IPS DF 6.9 (cell line): ENCODE data around the gene UNC5B.

Source experiments
- DNase-seq: peaks from one replicate; pipeline ENCODE4 v3.0.0-alpha.2; 2013; ENCODE audit warnings: low read depth, low spot score
- H3K27ac ChIP-seq: one replicate; pipeline ENCODE4 v1.5.1; 2013; ENCODE audit warnings: low read length, control low read depth
- H3K27me3 ChIP-seq: 2 replicates; pipeline ENCODE4 v1.6.1; 2013; ENCODE audit warnings: mild to moderate bottlenecking, low read length; ENCODE audit not compliant: control insufficient read depth, insufficient read depth
- H3K36me3 ChIP-seq: 2 replicates; pipeline ENCODE4 v1.6.1; 2013; ENCODE audit warnings: low read length; ENCODE audit not compliant: control insufficient read depth, insufficient read depth
- H3K4me1 ChIP-seq: 2 replicates; pipeline ENCODE4 v1.6.1; 2013; ENCODE audit warnings: low read length; ENCODE audit not compliant: control insufficient read depth, insufficient read depth
- H3K4me3 ChIP-seq: 2 replicates; pipeline ENCODE4 v1.5.1; 2013; ENCODE audit warnings: mild to moderate bottlenecking, low read length
- H3K9me3 ChIP-seq: 2 replicates; pipeline ENCODE4 v1.6.1; 2013; ENCODE audit warnings: low read length, inconsistent platforms; ENCODE audit not compliant: control insufficient read depth, insufficient read depth
- whole genome bisulfite sequencing: extraction: QIAGEN DNeasy Blood & Tissue Kit; methylation state at CpG from one replicate; pipeline ENCODE4 v1.1.7; 2013; ENCODE audit warnings: mixed read lengths, missing lambda C conversion rate; ENCODE audit not compliant: insufficient read length, insufficient coverage; 5-methylcytosine and 5-hydroxymethylcytosine counted together

The UNC5B gene

DNA sequence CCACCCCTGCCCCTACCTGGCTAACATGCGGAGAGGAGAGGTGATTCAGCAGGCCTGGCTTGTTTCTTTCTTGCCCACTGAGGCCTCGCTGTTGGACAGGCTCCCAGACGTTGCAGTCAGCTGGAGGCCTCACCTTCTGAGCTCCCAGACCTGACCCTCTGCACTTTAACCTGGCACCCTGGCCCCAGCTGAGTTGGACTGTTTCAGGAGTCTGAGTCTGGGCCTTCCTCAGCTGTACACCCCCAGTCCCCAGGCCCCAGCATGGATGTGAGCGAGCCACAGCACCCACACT lies 35.0 kb downstream of the UNC5B start:
- no peaks in the 10 kb centered on the region for H3K4me1 ChIP-seq
- no CpG with 5 or more reads among the region's 4 CpGs for WGBS
- no peak for DNase-seq
- no peaks in the 10 kb centered on the region for H3K36me3 ChIP-seq
- H3K27ac ChIP-seq, result no peak overlapping the region
- no peak overlapping the region for H3K4me3 ChIP-seq
- no peaks in the 10 kb centered on the region for H3K9me3 ChIP-seq
- H3K27me3 ChIP-seq, result no peaks in the 10 kb centered on the region

DNA sequence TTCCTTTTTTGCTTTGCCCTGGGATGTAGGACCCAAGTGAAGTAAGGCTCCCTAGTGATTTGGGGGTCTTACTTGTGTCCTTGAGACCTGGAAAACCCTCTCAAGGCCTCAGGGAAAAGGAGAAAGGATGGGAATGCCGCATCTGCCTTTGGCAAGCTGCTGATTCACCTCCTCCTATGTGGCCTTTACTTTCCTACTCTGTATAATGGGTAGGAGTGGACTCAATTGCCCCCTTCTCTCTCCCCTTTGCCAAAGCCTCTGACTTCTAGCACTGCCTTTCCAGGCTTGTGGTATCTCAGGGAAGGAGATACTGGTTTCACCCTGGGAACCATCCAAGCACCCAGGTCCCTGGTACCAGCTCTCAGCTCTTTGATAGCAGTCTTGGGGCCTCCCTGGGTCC lies 35.4 kb downstream of the UNC5B start:
- WGBS, result no CpG with 5 or more reads among the region's 1 CpG
- H3K9me3 ChIP-seq, result no peaks in the 10 kb centered on the region
- no peak for DNase-seq
- H3K27ac ChIP-seq, result no peak overlapping the region
- no peak overlapping the region for H3K4me3 ChIP-seq
- H3K4me1 ChIP-seq, result no peaks in the 10 kb centered on the region
- H3K36me3 ChIP-seq, result no peaks in the 10 kb centered on the region
- H3K27me3 ChIP-seq, result no peaks in the 10 kb centered on the region

DNA sequence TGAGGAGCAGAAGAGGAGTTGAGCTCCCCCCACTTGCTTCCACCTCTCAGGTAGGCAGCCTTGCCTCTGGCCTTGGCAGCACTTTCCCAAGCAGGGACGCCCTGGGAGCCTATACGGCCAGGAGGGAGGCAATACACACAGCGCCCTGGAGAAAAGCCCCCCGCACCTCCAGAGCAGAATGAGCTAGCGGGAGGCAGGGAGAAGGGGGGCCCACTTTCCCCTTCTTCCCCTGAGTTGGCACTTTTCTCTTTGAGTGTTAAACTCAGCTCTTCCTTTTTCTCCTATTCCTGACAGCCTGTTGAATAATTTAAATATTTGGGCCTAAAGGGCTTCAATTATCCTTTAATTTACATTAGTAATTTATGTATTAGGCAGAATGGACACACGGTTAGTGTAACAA lies 35.8 kb downstream of the UNC5B start:
- no peak overlapping the region for H3K4me3 ChIP-seq

DNA sequence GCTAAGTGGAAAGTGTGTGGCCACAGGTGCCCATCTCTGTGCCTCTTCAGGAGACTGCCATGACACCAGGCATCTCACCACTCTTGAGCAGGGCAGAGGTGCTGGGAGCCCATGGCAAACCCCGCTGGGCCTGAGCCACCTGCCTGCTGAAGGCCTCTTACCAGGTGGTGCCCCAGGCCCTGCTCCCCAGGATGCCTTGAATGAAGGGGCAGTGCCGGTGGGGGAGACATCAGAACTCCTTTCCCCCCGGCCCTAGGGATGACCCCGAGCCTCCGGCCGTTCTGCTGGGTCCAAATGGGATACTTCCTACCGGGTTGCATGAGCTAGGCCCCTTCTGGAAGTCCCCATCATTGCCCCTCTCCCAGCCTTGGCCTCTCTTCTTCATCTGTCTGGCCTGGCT lies 37.6 kb downstream of the UNC5B start:
- Histone ChIP-seq H3K27me3 (no peaks in the 10 kb centered on the region), H3K9me3 (no peaks in the 10 kb centered on the region), H3K4me3 (no peak overlapping the region), H3K4me1 (peaks cover 11% of the 10 kb centered on the region), H3K36me3 (no peaks in the 10 kb centered on the region), H3K27ac (no peak overlapping the region)
- no CpG with 5 or more reads among the region's 7 CpGs for WGBS
- DNase-seq, result no peak

More for the DNA sequence above, 35.8 kb downstream of the UNC5B start:
- H3K4me1 ChIP-seq, result peaks cover 1% of the 10 kb centered on the region; the same call in 1 of the 2 replicates
- no CpG with 5 or more reads among the region's 6 CpGs for WGBS
- H3K9me3 ChIP-seq, result no peaks in the 10 kb centered on the region
- no peaks in the 10 kb centered on the region for H3K36me3 ChIP-seq
- no peak overlapping the region for H3K27ac ChIP-seq
- no peaks in the 10 kb centered on the region for H3K27me3 ChIP-seq
- no peak for DNase-seq

DNA sequence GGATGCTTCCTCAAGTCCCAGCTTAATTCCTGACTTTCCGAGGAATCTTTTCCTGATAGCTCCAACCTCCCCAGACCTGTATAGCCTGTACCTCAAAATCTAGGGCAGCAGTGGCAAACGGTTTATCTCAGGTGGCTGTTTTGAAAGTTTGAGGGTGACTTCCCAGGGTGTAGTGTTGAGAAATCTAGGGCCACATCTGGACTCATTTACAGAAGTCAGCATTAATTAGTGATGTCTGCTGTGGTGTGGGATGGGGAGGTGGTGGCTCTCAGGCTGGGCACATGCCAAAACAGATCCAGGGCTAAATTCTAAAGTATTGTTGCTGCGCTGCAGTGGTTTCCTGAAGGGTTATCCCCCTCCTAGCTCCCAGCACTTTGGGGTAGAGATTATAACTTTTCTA lies 38.0 kb downstream of the UNC5B start:
- no CpG with 5 or more reads among the region's 3 CpGs for WGBS
- no peaks in the 10 kb centered on the region for H3K9me3 ChIP-seq
- H3K36me3 ChIP-seq, result no peaks in the 10 kb centered on the region
- H3K4me1 ChIP-seq, result peaks cover 11% of the 10 kb centered on the region
- no peak for DNase-seq
- no peaks in the 10 kb centered on the region for H3K27me3 ChIP-seq
- no peak overlapping the region for H3K27ac ChIP-seq
- no peak overlapping the region for H3K4me3 ChIP-seq

DNA sequence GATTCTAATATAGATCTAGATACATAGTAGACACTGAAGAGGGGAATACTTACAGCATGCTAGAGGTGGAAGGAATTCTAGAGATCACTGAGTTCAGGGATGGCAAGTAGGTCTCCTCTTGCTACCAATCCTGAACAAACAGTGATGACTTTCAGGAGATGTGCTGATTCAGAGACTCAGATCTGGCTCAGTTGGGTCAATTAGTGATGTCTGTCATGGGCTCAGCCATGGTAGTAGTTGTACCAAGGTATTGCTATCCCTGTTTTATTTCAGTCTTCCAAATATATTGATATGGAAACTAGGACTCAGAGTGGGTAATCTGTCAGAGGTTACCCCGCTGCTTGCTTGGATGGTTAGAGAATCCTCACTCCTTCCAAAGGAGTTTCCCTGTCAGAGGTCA lies 38.5 kb downstream of the UNC5B start:
- Histone ChIP-seq H3K4me3 (no peak overlapping the region), H3K4me1 (peaks cover 11% of the 10 kb centered on the region), H3K27ac (no peak overlapping the region), H3K9me3 (no peaks in the 10 kb centered on the region), H3K36me3 (no peaks in the 10 kb centered on the region), H3K27me3 (no peaks in the 10 kb centered on the region)
- DNase-seq, result no peak
- no CpG with 5 or more reads among the region's 1 CpG for WGBS

DNA sequence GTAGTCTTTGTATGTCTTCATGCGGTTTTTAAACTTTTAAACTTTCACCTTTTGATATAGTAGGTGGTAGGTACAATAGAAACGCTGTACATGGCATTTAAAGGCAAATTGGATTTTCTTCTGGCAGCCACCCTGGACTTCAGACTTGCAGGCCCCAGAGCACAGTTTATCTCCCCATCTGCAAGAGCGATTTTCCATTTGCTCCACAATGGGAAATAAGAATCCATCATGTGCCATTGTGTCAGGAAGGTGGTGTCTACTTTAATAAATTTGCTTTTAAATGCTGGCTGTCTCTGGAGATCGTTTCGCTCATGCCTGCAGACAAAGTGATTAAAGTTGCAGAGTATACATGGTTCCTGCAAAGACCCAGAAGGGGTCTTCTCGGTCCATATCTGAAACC lies 38.9 kb downstream of the UNC5B start:
- no peaks in the 10 kb centered on the region for H3K36me3 ChIP-seq
- H3K9me3 ChIP-seq, result no peaks in the 10 kb centered on the region
- H3K4me3 ChIP-seq, result no peak overlapping the region
- no peaks in the 10 kb centered on the region for H3K27me3 ChIP-seq
- WGBS, result no CpG with 5 or more reads among the region's 6 CpGs
- no peak overlapping the region for H3K27ac ChIP-seq
- peaks cover 11% of the 10 kb centered on the region for H3K4me1 ChIP-seq
- DNase-seq, result no peak

DNA sequence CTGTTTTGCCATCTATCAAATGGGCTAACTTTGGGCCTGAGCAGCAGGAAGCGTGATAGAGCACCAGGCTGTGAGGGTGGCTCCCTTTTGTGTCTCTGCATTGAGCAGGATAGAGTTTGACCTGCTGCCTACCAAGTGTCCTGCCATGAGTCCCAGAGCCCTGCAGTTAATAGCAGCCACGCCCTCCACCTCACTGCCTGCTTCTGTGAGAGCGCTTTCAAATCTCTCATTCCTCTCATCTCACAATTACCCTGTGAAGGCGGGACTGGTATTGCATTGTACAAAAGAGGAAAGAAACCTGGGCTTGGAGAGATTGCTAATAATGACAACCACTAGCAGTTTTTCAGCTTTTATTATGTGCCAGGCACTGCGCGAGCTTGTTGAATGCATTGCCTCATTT lies 39.9 kb downstream of the UNC5B start:
- WGBS, result no CpG with 5 or more reads among the region's 6 CpGs

DNA sequence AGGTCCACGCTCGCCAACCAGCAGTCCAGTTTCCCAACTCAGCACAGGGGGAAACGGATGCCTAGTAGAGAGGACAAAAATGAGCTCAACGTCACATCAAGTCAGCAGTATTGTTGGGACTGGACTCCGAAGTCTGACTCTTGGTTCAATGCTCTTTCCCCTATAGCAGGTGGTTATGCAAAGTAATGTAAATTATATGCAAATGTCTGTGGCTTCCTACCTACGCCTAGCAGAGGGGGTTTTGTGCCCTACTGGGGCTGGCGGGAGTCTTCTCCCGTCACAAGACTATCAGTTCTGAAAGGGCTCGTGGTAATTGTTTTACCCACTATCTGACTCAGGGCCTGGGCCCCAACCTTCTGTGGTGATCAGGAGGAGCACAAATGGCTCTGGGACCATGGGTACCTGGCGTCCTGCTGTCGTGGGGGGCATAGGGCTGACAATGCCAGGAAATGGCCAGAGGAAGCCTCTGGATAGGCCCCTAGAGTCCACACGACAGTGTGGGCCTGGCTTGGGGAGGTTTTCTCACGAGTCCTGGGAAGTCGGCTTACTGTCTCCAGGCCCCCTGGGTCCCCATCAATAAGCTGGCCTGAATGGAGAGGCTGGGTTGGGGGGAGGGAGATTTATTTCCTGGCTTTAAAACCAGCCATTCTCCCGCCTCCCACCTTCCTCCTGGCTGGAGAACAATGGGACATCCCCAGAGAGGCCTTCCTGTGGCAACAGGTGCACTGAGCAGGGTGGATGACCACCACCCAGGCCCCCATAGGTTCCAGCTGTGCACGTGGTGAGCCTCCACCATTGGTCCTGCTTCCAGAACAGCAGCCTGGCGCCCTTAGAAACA lies 41.8 kb downstream of the UNC5B start:
- WGBS, result no CpG with 5 or more reads among the region's 17 CpGs
- no peak for DNase-seq
- Histone ChIP-seq H3K27ac (no peak overlapping the region), H3K27me3 (no peaks in the 10 kb centered on the region), H3K36me3 (no peaks in the 10 kb centered on the region), H3K9me3 (no peaks in the 10 kb centered on the region), H3K4me3 (no peak overlapping the region), H3K4me1 (peaks cover 11% of the 10 kb centered on the region)

More for the DNA sequence above, 39.9 kb downstream of the UNC5B start:
- Histone ChIP-seq H3K4me1 (peaks cover 11% of the 10 kb centered on the region), H3K36me3 (no peaks in the 10 kb centered on the region), H3K4me3 (no peak overlapping the region), H3K27me3 (no peaks in the 10 kb centered on the region), H3K27ac (no peak overlapping the region), H3K9me3 (no peaks in the 10 kb centered on the region)
- DNase-seq, result no peak

DNA sequence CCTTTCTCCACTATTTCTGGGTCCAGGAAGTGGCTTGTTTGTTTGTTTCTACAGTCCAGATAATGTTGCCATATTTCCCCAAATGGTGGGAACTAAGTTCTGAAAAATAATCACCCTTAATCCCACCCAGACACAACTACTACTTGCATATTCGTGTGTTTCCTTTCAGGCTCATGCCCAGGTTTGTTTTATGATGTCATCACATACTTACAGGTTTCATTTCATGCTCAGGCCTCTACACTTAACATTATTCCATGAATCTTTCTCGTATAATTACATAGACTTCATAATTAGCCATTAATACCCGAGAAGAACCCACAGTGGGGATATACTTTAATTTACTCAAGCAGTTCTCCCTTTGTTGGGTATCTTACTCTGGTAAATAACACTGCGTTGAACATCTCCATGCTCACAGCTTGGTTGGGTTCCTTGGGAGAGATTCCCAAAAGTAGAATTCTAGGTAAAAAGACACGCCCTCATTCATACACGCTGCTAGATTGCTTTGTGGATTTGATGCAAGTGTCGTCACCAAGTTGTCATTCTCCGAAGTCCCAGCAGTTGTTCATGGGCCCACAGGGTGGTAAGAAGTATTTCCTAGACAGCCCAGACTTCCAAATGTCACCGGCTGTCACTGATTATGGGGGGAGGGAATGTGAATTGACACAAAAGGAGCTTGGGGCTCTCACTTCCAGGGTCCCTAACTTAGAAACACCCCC lies 42.6 kb downstream of the UNC5B start:
- DNase-seq, result no peak
- WGBS, result no CpG with 5 or more reads among the region's 9 CpGs
- no peaks in the 10 kb centered on the region for H3K9me3 ChIP-seq
- peaks cover 11% of the 10 kb centered on the region for H3K4me1 ChIP-seq
- no peaks in the 10 kb centered on the region for H3K27me3 ChIP-seq
- H3K36me3 ChIP-seq, result no peaks in the 10 kb centered on the region
- no peak overlapping the region for H3K27ac ChIP-seq
- H3K4me3 ChIP-seq, result no peak overlapping the region

DNA sequence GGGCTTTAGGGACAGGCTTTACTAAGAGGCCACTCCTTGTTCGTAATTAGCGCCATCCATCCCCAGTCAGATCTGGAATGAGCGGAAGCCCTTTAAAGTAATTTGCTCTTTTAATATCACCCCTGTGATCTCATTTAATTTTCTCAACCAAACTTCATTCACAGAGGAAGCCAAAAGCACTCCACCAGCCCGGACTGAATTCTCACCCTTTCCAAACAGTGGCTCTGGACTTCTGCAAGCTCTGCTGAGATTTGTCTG lies 43.1 kb downstream of the UNC5B start:
- H3K4me1 ChIP-seq, result peaks cover 11% of the 10 kb centered on the region
- WGBS, result no CpG with 5 or more reads among the region's 4 CpGs

More for the DNA sequence above, 43.1 kb downstream of the UNC5B start:
- DNase-seq, result no peak
- Histone ChIP-seq H3K9me3 (no peaks in the 10 kb centered on the region), H3K36me3 (no peaks in the 10 kb centered on the region), H3K4me3 (no peak overlapping the region), H3K27me3 (no peaks in the 10 kb centered on the region), H3K27ac (no peak overlapping the region)
